SU-DHL-6 (cell line): ENCODE results near the gene TMED1.

ENCODE experiments used
- CTCF ChIP-seq: fragments of 200-600 bp; sonication (generic); IDR thresholded peaks from one replicate; pipeline ENCODE4 v1.5.1; 2017; ENCODE audit warnings: antibody characterized with exemption, mild to moderate bottlenecking, low read length, moderate library complexity; ENCODE audit not compliant: insufficient read depth, poor library complexity, severe bottlenecking
- EZH2phosphoT487 ChIP-seq: fragments of 200-600 bp; sonication (generic), shearing (Covaris generic); conservative IDR thresholded peaks from 2 replicates; pipeline ENCODE4 v1.6.1; 2018; ENCODE audit warnings: mild to moderate bottlenecking, antibody characterized with exemption, low read length, moderate library complexity, mixed read lengths

- TF ChIP-seq CTCF: no peak
- TF ChIP-seq EZH2phosphoT487: no peak
Observed at GRCh38 chr19:10866495-10866894, 30.5 kb upstream of the TMED1 start.
